ENCODE data around the gene PRKCA.

PRKCA gene

GRCh38 chr17:66783656-66784381 is 481.4 kb downstream of the PRKCA start:
- DNase-seq: no peak

GRCh38 chr17:66784621-66785364 is 482.4 kb downstream of the PRKCA start:
- DNase-seq: no peak

- DNase-seq: no peak
Observed at GRCh38 chr17:66786107-66786506, 483.7 kb downstream of the PRKCA start.

- DNase-seq: no peak
Observed at GRCh38 chr17:66787914-66788313, 485.5 kb downstream of the PRKCA start.

GRCh38 chr17:66789093-66789492 is 486.7 kb downstream of the PRKCA start:
- DNase-seq: no peak

GRCh38 chr17:66789961-66790437 is 487.6 kb downstream of the PRKCA start:
- no peak for DNase-seq

GRCh38 chr17:66790501-66791061 is 488.2 kb downstream of the PRKCA start:
- DNase-seq: no peak

GRCh38 chr17:66791347-66791746 is 488.9 kb downstream of the PRKCA start:
- DNase-seq: no peak

GRCh38 chr17:66793814-66794213 is 491.4 kb downstream of the PRKCA start:
- no peak for DNase-seq

- no peak for DNase-seq
Observed at GRCh38 chr17:66795486-66795885, 493.1 kb downstream of the PRKCA start.

GRCh38 chr17:66799849-66800537 is 497.6 kb downstream of the PRKCA start:
- no peak for DNase-seq

GRCh38 chr17:66803474-66803951 is 501.1 kb downstream of the PRKCA start:
- no peak for DNase-seq

- DNase-seq: no peak
Observed at GRCh38 chr17:66805567-66805966, 503.2 kb downstream of the PRKCA start.

- DNase-seq: no peak
Observed at GRCh38 chr17:66807182-66807581, 504.8 kb downstream of the PRKCA start.

- DNase-seq: no peak
Observed at GRCh38 chr17:66809408-66809807, 507.0 kb downstream of the PRKCA start.

GRCh38 chr17:66810951-66811682 is 508.7 kb downstream of the PRKCA start:
- DNase-seq: no peak

GRCh38 chr17:66811683-66812054 is 509.3 kb downstream of the PRKCA start:
- no peak for DNase-seq

GRCh38 chr17:66812571-66812970 is 510.2 kb downstream of the PRKCA start:
- DNase-seq: no peak

GRCh38 chr17:66813296-66813695 is 510.9 kb downstream of the PRKCA start:
- no peak for DNase-seq

GRCh38 chr17:66814026-66814425 is 511.6 kb downstream of the PRKCA start:
- no peak for DNase-seq

GRCh38 chr17:66814570-66814969 is 512.2 kb downstream of the PRKCA start:
- no peak for DNase-seq

GRCh38 chr17:66817750-66818149 is 515.3 kb downstream of the PRKCA start:
- DNase-seq: no peak
